AG04450 (cell line): ENCODE data around the gene ENO4. TPM values are rescaled to one million over a fixed set of nuclear protein-coding genes. Genes with fewer than 3 reads are reported as not detected.

Experiments used
- CTCF ChIA-PET: fragments of 300-600, 350-600 bp; formaldehyde crosslinking; extraction: SDS; loops from one replicate; lab custom pipeline; 2022; ENCODE audit warnings: antibody characterized with exemption, inconsistent platforms; lab: Charles Lee
- POLR2A ChIA-PET: fragments of 350-600 bp; formaldehyde crosslinking; extraction: SDS; loops from one replicate; lab custom pipeline; 2021; ENCODE audit warnings: antibody characterized with exemption, inconsistent platforms; lab: Yijun Ruan, JAX
- DNase-seq: peaks from one replicate; pipeline ENCODE4 v3.0.0-alpha.2; 2011; ENCODE audit warnings: low read depth, low spot score
- H3K27ac ChIP-seq: one replicate; pipeline ENCODE4 v1.5.1; 2012; ENCODE audit warnings: low read depth, low read length, control low read depth
- H3K27me3 ChIP-seq: one replicate; pipeline ENCODE4 v1.6.0; 2012; ENCODE audit warnings: low read length; ENCODE audit not compliant: control insufficient read depth, insufficient read depth
- H3K4me3 ChIP-seq: 2 replicates; pipeline ENCODE4 v1.5.1; 2011; ENCODE audit warnings: mild to moderate bottlenecking, low read depth, low read length, control low read depth
- H3K9me3 ChIP-seq: 2 replicates; pipeline ENCODE4 v1.5.1; 2012; ENCODE audit warnings: low read length; ENCODE audit not compliant: control insufficient read depth, insufficient read depth
- polyA plus RNA-seq: library from polyadenylated mRNA; depleted of rRNA; stranded (reverse); fragments of >200 nt; gene quantifications from 2 replicates; pipeline ENCODE4 v1.2.3, GENCODE V29; 2011
- TF ChIP-seq, protein P1 (sequence below): IDR thresholded peaks from 2 replicates; pipeline ENCODE4 v1.5.1; 2011; ENCODE audit warnings: low read depth, low read length, control low read depth, inconsistent platforms

The ENO4 gene
- polyA plus RNA-seq, 1 experiment, result 0.11 TPM

- Histone ChIP-seq H3K4me3 (peak overlapping the region; percentile 75), H3K27ac (no peak overlapping the region), H3K27me3 (peaks cover 21% of the 10 kb centered on the region), H3K9me3 (no peaks in the 10 kb centered on the region)
- DNase-seq, result no peak
- ChIA-PET POLR2A (no interaction called here), CTCF (interaction anchor here (1.3 to 1.5 kb wide), 2 partner anchors 318 to 325 kb away, joined by 7 to 9 read pairs; no protein-coding TSS in a partner anchor)
- TF ChIP-seq, protein P1, sequence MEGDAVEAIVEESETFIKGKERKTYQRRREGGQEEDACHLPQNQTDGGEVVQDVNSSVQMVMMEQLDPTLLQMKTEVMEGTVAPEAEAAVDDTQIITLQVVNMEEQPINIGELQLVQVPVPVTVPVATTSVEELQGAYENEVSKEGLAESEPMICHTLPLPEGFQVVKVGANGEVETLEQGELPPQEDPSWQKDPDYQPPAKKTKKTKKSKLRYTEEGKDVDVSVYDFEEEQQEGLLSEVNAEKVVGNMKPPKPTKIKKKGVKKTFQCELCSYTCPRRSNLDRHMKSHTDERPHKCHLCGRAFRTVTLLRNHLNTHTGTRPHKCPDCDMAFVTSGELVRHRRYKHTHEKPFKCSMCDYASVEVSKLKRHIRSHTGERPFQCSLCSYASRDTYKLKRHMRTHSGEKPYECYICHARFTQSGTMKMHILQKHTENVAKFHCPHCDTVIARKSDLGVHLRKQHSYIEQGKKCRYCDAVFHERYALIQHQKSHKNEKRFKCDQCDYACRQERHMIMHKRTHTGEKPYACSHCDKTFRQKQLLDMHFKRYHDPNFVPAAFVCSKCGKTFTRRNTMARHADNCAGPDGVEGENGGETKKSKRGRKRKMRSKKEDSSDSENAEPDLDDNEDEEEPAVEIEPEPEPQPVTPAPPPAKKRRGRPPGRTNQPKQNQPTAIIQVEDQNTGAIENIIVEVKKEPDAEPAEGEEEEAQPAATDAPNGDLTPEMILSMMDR, result no peak
These were observed 836 bp downstream of the ENO4 start for GRCh38 chr10:116850058-116850611.

GRCh38 chr10:116852246-116852645 lies 2.9 kb downstream of the ENO4 start:
- H3K4me3 ChIP-seq, result no peak overlapping the region
- ChIA-PET POLR2A (no interaction called here), CTCF (no interaction called here)
- H3K27ac ChIP-seq, result no peak overlapping the region
- peaks cover 14% of the 10 kb centered on the region for H3K27me3 ChIP-seq
- TF ChIP-seq, protein P1, result no peak
- H3K9me3 ChIP-seq, result no peaks in the 10 kb centered on the region
- no peak for DNase-seq

DNA sequence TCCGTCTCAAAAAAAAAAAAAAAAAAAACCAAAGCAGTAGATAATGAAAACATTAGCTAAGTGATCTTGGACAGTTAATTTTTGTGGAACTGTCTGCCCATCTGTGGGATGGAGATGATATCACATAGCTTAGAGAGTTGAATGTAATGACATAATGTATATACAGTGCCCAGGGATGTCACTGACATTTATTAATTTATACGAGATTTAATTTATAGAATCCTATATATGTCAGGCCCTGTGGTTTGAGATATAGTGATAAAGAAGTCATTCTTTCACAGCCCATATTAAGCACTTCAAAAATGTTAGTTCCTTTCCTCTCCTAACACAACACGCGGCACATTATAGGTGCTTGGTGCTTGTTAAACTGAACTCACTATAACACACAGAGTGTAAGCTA lies 4.0 kb downstream of the ENO4 start:
- Histone ChIP-seq H3K9me3 (no peaks in the 10 kb centered on the region), H3K27ac (no peak overlapping the region), H3K4me3 (no peak overlapping the region), H3K27me3 (peaks cover 6% of the 10 kb centered on the region)
- POLR2A ChIA-PET, result no interaction called here
- TF ChIP-seq, protein P1, result no peak
- CTCF ChIA-PET, result interaction anchor here (0.7 kb wide), 2 partner anchors 1714 to 1831 kb away, joined by 4 read pairs; no protein-coding TSS in a partner anchor
- no peak for DNase-seq

DNA sequence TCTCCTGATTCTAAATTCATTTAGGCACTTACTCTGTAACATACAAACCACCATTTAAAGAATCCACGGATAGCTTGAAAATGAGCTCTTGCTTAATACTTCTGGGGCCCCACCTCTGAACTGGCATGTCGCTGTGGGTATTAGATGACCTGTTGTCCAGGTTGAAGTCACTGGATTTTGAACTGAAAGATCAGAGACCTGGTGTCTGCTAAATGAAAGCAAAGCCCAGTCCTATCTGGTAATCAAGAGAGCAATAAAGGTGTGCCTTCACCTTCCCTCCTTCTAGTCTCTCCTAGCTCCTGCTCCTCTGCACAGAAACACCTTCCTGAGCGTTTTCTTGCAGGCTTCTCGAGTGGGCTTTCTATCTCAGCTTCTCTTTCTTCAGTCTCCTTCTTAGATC lies 4.4 kb downstream of the ENO4 start:
- no peak overlapping the region for H3K4me3 ChIP-seq
- ChIA-PET CTCF (interaction anchor here (0.7 kb wide), 2 partner anchors 1714 to 1830 kb away, joined by 4 read pairs; no protein-coding TSS in a partner anchor), POLR2A (no interaction called here)
- TF ChIP-seq, protein P1, result no peak
- no peak overlapping the region for H3K27ac ChIP-seq
- peaks cover 6% of the 10 kb centered on the region for H3K27me3 ChIP-seq
- no peaks in the 10 kb centered on the region for H3K9me3 ChIP-seq
- no peak for DNase-seq

- H3K9me3 ChIP-seq, result no peaks in the 10 kb centered on the region
- TF ChIP-seq, protein P1, result no peak
- ChIA-PET CTCF (no interaction called here), POLR2A (no interaction called here)
- no peak for DNase-seq
- peaks cover 3% of the 10 kb centered on the region for H3K27me3 ChIP-seq
- H3K4me3 ChIP-seq, result no peak overlapping the region
- no peak overlapping the region for H3K27ac ChIP-seq
These were observed 7.9 kb downstream of the ENO4 start for GRCh38 chr10:116857156-116857555.
